ENCODE data around the gene OTUD7B.

GRCh38 chr1:150056407-150056806, 45.9 kb upstream of the OTUD7B start:
- no peak for TF ChIP-seq CTCF (IDR thresholded peaks at IDR 0.05)
- TF ChIP-seq POLR2A (IDR thresholded peaks at IDR 0.05) = no peak
- TF ChIP-seq POLR2AphosphoS5 (IDR thresholded peaks at IDR 0.05) = no peak
- no peak for TF ChIP-seq EP300 (IDR thresholded peaks at IDR 0.05)

Data from sigmoid colon (tissue), 4 donors.